CD4-positive, alpha-beta T cell treated with Interleukin-1 beta for 1 hour (primary cell): Measurements from ENCODE around the gene BTBD9.

Experiments
- DNase-seq, 2 donors: peaks; one replicate each; pipeline ENCODE4 v3.0.0-alpha.2; 2020 to 2022

BTBD9 gene

GRCh38 chr6:38503960-38504682, 135.6 kb downstream of the BTBD9 start:
- no peak for DNase-seq

GRCh38 chr6:38503032-38503773, 136.5 kb downstream of the BTBD9 start:
- no peak for DNase-seq

GRCh38 chr6:38502423-38502822, 137.3 kb downstream of the BTBD9 start:
- DNase-seq, result no peak

- DNase-seq, result no peak
These were observed 137.8 kb downstream of the BTBD9 start for GRCh38 chr6:38501931-38502330.

GRCh38 chr6:38499529-38500096, 140.1 kb downstream of the BTBD9 start:
- no peak for DNase-seq

- no peak for DNase-seq
These were observed 140.8 kb downstream of the BTBD9 start for GRCh38 chr6:38498805-38499445.

GRCh38 chr6:38498085-38498484, 141.6 kb downstream of the BTBD9 start:
- no peak for DNase-seq

- no peak for DNase-seq
These were observed 142.2 kb downstream of the BTBD9 start for GRCh38 chr6:38497546-38497945.

- DNase-seq, result no peak
These were observed 143.7 kb downstream of the BTBD9 start for GRCh38 chr6:38495922-38496635.

- no peak for DNase-seq
These were observed 144.2 kb downstream of the BTBD9 start for GRCh38 chr6:38495518-38495917.

GRCh38 chr6:38493931-38494547, 145.7 kb downstream of the BTBD9 start:
- DNase-seq, result peak; percentile 65 to 75

GRCh38 chr6:38492031-38492430, 147.7 kb downstream of the BTBD9 start:
- DNase-seq, result no peak

GRCh38 chr6:38489951-38490350, 149.8 kb downstream of the BTBD9 start:
- DNase-seq, result no peak

- no peak for DNase-seq
These were observed 152.3 kb downstream of the BTBD9 start for GRCh38 chr6:38487423-38487822.

- no peak for DNase-seq
These were observed 154.2 kb downstream of the BTBD9 start for GRCh38 chr6:38485488-38485887.

GRCh38 chr6:38484656-38485055, 155.1 kb downstream of the BTBD9 start:
- DNase-seq, result no peak

- DNase-seq, result peak in 1 of 2 donors; percentile 1
These were observed 156.2 kb downstream of the BTBD9 start for GRCh38 chr6:38483526-38483925.

- no peak for DNase-seq
These were observed 157.3 kb downstream of the BTBD9 start for GRCh38 chr6:38482466-38482865.

- DNase-seq, result no peak
These were observed 157.9 kb downstream of the BTBD9 start for GRCh38 chr6:38481851-38482250.

GRCh38 chr6:38481211-38481836, 158.4 kb downstream of the BTBD9 start:
- no peak for DNase-seq

GRCh38 chr6:38480036-38480435, 159.7 kb downstream of the BTBD9 start:
- no peak for DNase-seq

- DNase-seq, result no peak
These were observed 160.4 kb downstream of the BTBD9 start for GRCh38 chr6:38479331-38479730.
